HG02852 (cell line): ENCODE results near the gene GPR89A.
"Not testable (repeated sequence)": the region's sequence is repeated elsewhere in the genome, so short reads cannot be mapped to it uniquely, and the experiment has no call there.

Source experiments
- ATAC-seq: cut with Tn5 transposase; IDR thresholded peaks from one replicate; pipeline ENCODE4 v1.9.1; 2021; ENCODE audit warnings: mild to moderate bottlenecking, moderate library complexity; ENCODE audit not compliant: unreplicated experiment

The GPR89A gene

GRCh38 chr1:145607833-145608733, at the start of gene GPR89A:
Gene GPR89A, plus strand, starts transcription at chr1:145607988. Its CDS starts 146 bp downstream, at chr1:145608134.
- ATAC-seq = peak; percentile 93

- not testable (repeated sequence) for ATAC-seq
These were observed 21.0 kb upstream of the GPR89A start for GRCh38 chr1:145586820-145587219.

GRCh38 chr1:145590806-145591205, 17.0 kb upstream of the GPR89A start:
- not testable (repeated sequence) for ATAC-seq

- ATAC-seq = not testable (repeated sequence)
These were observed 15.4 kb upstream of the GPR89A start for GRCh38 chr1:145592347-145592746.

- not testable (repeated sequence) for ATAC-seq
These were observed 12.4 kb upstream of the GPR89A start for GRCh38 chr1:145595421-145595820.

GRCh38 chr1:145596236-145596635, 11.6 kb upstream of the GPR89A start:
- not testable (repeated sequence) for ATAC-seq

GRCh38 chr1:145599426-145599825, 8.4 kb upstream of the GPR89A start:
- not testable (repeated sequence) for ATAC-seq

GRCh38 chr1:145601593-145601992, 6.2 kb upstream of the GPR89A start:
- ATAC-seq = no peak

- not testable (repeated sequence) for ATAC-seq
These were observed 948 bp upstream of the GPR89A start for GRCh38 chr1:145606840-145607239.

GRCh38 chr1:145607289-145607688, 499 bp upstream of the GPR89A start:
- not testable (repeated sequence) for ATAC-seq

GRCh38 chr1:145610744-145611143, 3.0 kb downstream of the GPR89A start:
- not testable (repeated sequence) for ATAC-seq

- ATAC-seq = not testable (repeated sequence)
These were observed 12.3 kb downstream of the GPR89A start for GRCh38 chr1:145620073-145620472.

GRCh38 chr1:145622177-145622576, 14.4 kb downstream of the GPR89A start:
- not testable (repeated sequence) for ATAC-seq

GRCh38 chr1:145636237-145636636, 28.4 kb downstream of the GPR89A start:
- ATAC-seq = not testable (repeated sequence)

- ATAC-seq = not testable (repeated sequence)
These were observed 34.1 kb downstream of the GPR89A start for GRCh38 chr1:145641886-145642285.

GRCh38 chr1:145643990-145644389, 36.2 kb downstream of the GPR89A start:
- not testable (repeated sequence) for ATAC-seq

- not testable (repeated sequence) for ATAC-seq
These were observed 48.6 kb downstream of the GPR89A start for GRCh38 chr1:145656245-145656943.

- ATAC-seq = not testable (repeated sequence)
These were observed 54.7 kb downstream of the GPR89A start for GRCh38 chr1:145662502-145662901.

- ATAC-seq = not testable (repeated sequence)
These were observed 57.2 kb downstream of the GPR89A start for GRCh38 chr1:145665015-145665414.

GRCh38 chr1:145670995-145671745, 63.4 kb downstream of the GPR89A start:
- ATAC-seq = not testable (repeated sequence)

GRCh38 chr1:145673217-145673616, 65.4 kb downstream of the GPR89A start:
- ATAC-seq = not testable (repeated sequence)
